Measurements from ENCODE around the gene GUCY2D. TPM values are rescaled to one million over a fixed set of nuclear protein-coding genes. Genes with fewer than 3 reads are reported as not detected.

The GUCY2D gene
- total RNA-seq, 2 donors from 2014 or later, result not detected

GRCh38 chr17:8016632-8017424 lies 14.4 kb downstream of the GUCY2D start:
- TF ChIP-seq CTCF (IDR thresholded peaks at IDR 0.05), result peak in 1 of 2 donors; percentile 66
- peak; percentile 64 for DNase-seq (ENCODE audit: low spot score)
- H3K27ac ChIP-seq, result no peak overlapping the region
- H3K4me1 ChIP-seq, result peaks cover 0 to 18% of the 10 kb centered on the region in 2 donors
- no peaks in the 10 kb centered on the region for H3K36me3 ChIP-seq
- peaks cover 0 to 4% of the 10 kb centered on the region in 2 donors for H3K27me3 ChIP-seq
- no peaks in the 10 kb centered on the region for H3K9me3 ChIP-seq
- H3K4me3 ChIP-seq, result peak overlapping the region; percentile 40 to 54

- Histone ChIP-seq H3K9me3 (no peaks in the 10 kb centered on the region), H3K36me3 (no peaks in the 10 kb centered on the region), H3K4me1 (peaks cover 0 to 18% of the 10 kb centered on the region in 2 donors), H3K27me3 (peaks cover 0 to 4% of the 10 kb centered on the region in 2 donors), H3K27ac (no peak overlapping the region), H3K4me3 (no peak overlapping the region)
- no peak for DNase-seq (ENCODE audit: low spot score)
- no peak for TF ChIP-seq CTCF (IDR thresholded peaks at IDR 0.05)
Observed at GRCh38 chr17:8018436-8018835, 16.0 kb downstream of the GUCY2D start.

DNA sequence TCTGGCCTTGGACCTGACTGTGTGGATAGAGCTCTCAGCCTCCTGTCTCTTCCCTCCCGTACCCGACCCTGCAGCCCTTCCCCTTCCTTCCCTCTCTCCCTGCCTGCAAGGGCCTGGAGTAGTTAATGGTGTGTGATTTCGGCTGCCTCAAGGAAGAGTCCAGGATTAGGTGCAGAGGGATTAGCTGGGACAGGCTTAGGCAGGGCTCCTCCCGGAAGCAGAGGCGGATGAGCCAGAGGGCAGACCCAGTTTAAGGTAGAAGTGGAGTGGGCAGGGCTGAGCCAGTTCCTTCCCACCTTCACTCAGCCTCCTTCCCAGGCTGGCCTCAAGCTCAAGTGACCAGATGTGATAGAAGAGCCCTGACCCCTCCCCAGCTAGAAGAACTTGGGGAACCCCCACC lies 16.8 kb downstream of the GUCY2D start:
- no peak for DNase-seq (ENCODE audit: low spot score)
- no peak overlapping the region for H3K27ac ChIP-seq
- no peak for TF ChIP-seq CTCF (IDR thresholded peaks at IDR 0.05)
- peaks cover 0 to 4% of the 10 kb centered on the region in 2 donors for H3K27me3 ChIP-seq
- H3K4me1 ChIP-seq, result peaks cover 0 to 18% of the 10 kb centered on the region in 2 donors
- H3K9me3 ChIP-seq, result no peaks in the 10 kb centered on the region
- no peak overlapping the region for H3K4me3 ChIP-seq
- no peaks in the 10 kb centered on the region for H3K36me3 ChIP-seq

GRCh38 chr17:8019665-8020650 lies 17.5 kb downstream of the GUCY2D start:
- Histone ChIP-seq H3K4me1 (peaks cover 0 to 18% of the 10 kb centered on the region in 2 donors), H3K9me3 (no peaks in the 10 kb centered on the region), H3K4me3 (no peak overlapping the region), H3K36me3 (no peaks in the 10 kb centered on the region), H3K27me3 (peaks cover 0 to 4% of the 10 kb centered on the region in 2 donors), H3K27ac (no peak overlapping the region)
- no peak for DNase-seq (ENCODE audit: low spot score)
- no peak for TF ChIP-seq CTCF (IDR thresholded peaks at IDR 0.05)

DNA sequence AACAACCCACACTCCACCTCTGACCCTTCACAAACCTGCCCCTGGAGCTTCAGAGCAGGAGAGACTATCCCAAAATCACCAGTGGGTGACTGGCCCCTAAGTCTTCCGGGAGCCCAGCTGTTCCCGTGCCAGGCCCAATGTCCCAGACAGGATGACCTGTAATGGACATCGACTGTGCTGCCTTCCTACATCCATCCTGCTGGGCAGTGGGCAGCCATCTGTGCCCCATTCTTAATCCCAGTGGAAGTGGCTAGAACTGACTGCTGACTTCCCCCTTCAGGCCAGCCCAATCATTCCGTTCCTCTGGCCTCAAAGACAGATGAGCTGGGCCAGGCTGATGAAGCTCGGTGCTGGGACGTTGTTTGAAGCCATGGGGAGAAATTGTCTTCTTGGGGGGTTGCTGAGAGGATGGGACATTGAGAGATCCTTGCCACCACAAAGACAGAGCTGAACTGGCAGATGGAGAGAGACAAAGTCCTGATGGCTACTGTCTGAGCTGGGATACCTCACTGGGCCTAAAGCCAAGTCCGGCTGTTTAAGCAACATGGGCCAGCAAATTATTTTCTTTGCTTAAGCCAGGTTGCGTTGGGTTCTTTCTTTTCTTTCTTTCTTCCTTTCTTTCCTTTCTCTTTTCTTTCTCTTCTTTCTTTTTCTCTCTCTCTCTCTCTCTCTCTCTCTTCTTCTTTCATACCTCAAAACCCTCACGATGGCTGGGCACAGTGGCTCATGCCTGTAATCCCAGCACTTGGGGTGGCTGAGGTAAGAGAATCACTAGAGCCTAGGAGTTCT lies 18.6 kb downstream of the GUCY2D start:
- Histone ChIP-seq H3K4me1 (peaks cover 0 to 14% of the 10 kb centered on the region in 2 donors), H3K4me3 (no peak overlapping the region), H3K36me3 (no peaks in the 10 kb centered on the region), H3K27ac (no peak overlapping the region), H3K9me3 (no peaks in the 10 kb centered on the region), H3K27me3 (no peaks in the 10 kb centered on the region)
- TF ChIP-seq CTCF (IDR thresholded peaks at IDR 0.05), result no peak
- no peak for DNase-seq (ENCODE audit: low spot score)
